Ishikawa (cell line): ENCODE results near the gene OR4D6.
A peak's percentile ranks its signal among the peaks of the same experiment; 100 is the strongest.

Source experiments
- CEBPB ChIP-seq: IDR thresholded peaks from 2 replicates; pipeline ENCODE4 v1.6.1; 2012
- CREB1 ChIP-seq: IDR thresholded peaks from 2 replicates; pipeline ENCODE4 v1.6.1; 2012; ENCODE audit warnings: low read depth
- EGR1 ChIP-seq: IDR thresholded peaks from 2 replicates; pipeline ENCODE4 v1.6.1; 2012
- EP300 ChIP-seq: IDR thresholded peaks from 2 replicates; pipeline ENCODE4 v1.6.1; 2012; ENCODE audit warnings: borderline replicate concordance
- FOXM1 ChIP-seq: IDR thresholded peaks from 2 replicates; pipeline ENCODE4 v1.6.1; 2012; ENCODE audit warnings: low read depth, borderline replicate concordance
- MAX ChIP-seq: IDR thresholded peaks from 2 replicates; pipeline ENCODE4 v1.6.1; 2012
- NFIC ChIP-seq: IDR thresholded peaks from 2 replicates; pipeline ENCODE4 v1.6.1; 2012
- RAD21 ChIP-seq: IDR thresholded peaks from 2 replicates; pipeline ENCODE4 v1.6.1; 2012; ENCODE audit warnings: low read depth
- REST ChIP-seq: IDR thresholded peaks from 2 replicates; pipeline ENCODE4 v1.6.1; 2012; ENCODE audit warnings: low read depth, mild to moderate bottlenecking
- TAF1 ChIP-seq: IDR thresholded peaks from 2 replicates; pipeline ENCODE4 v1.6.1; 2012; ENCODE audit warnings: low read depth, mild to moderate bottlenecking
- TCF12 ChIP-seq: IDR thresholded peaks from 2 replicates; pipeline ENCODE4 v1.6.1; 2012; ENCODE audit warnings: low read depth
- TEAD4 ChIP-seq: IDR thresholded peaks from 2 replicates; pipeline ENCODE4 v1.6.1; 2012
- USF1 ChIP-seq: IDR thresholded peaks from 2 replicates; pipeline ENCODE4 v1.6.1; 2012
- YY1 ChIP-seq: IDR thresholded peaks from 2 replicates; pipeline ENCODE4 v1.6.1; 2012; ENCODE audit warnings: low read depth
- ZBTB7A ChIP-seq: IDR thresholded peaks from 2 replicates; pipeline ENCODE4 v1.6.1; 2012; ENCODE audit warnings: low read depth

The OR4D6 gene

GRCh38 chr11:59418156-59418555, 38.6 kb upstream of the OR4D6 start:
- TF ChIP-seq NFIC (no peak), REST (no peak), FOXM1 (no peak), TCF12 (no peak), USF1 (no peak), TEAD4 (no peak), EGR1 (no peak), EP300 (no peak), CREB1 (no peak), RAD21 (no peak), ZBTB7A (no peak), YY1 (no peak), TAF1 (no peak), CEBPB (no peak), MAX (no peak)

- TF ChIP-seq CREB1 (no peak), TCF12 (no peak), NFIC (no peak), TEAD4 (no peak), RAD21 (no peak), EP300 (no peak), YY1 (no peak)
Observed at GRCh38 chr11:59423835-59424234, 32.9 kb upstream of the OR4D6 start.

- TF ChIP-seq RAD21: no peak
- TF ChIP-seq FOXM1: no peak
- TF ChIP-seq TAF1: no peak
Observed at GRCh38 chr11:59425131-59425530, 31.6 kb upstream of the OR4D6 start.

GRCh38 chr11:59426361-59427067, 30.2 kb upstream of the OR4D6 start, which contains the start of gene OR5A2:
Gene OR5A2, minus strand, starts transcription at chr11:59426413. Its CDS starts 3,460 bp downstream, at chr11:59422953.
- TF ChIP-seq NFIC (no peak), USF1 (no peak), TAF1 (no peak), YY1 (no peak), CEBPB (no peak)

- TF ChIP-seq TCF12 (no peak), NFIC (no peak), EP300 (no peak), RAD21 (no peak), EGR1 (no peak), REST (no peak), USF1 (no peak), YY1 (no peak), ZBTB7A (no peak)
Observed at GRCh38 chr11:59427068-59427382, 29.7 kb upstream of the OR4D6 start.

- TF ChIP-seq REST (no peak), RAD21 (peak; percentile 68)
Observed at GRCh38 chr11:59429924-59430516, 26.7 kb upstream of the OR4D6 start.
